IMR-90 (cell line): ENCODE results near the gene PPP1R9A.

Source experiments
- BHLHE40 ChIP-seq: fragments of 150-350 bp; IDR thresholded peaks from 2 replicates; pipeline ENCODE4 v1.6.1; 2016; ENCODE audit warnings: mild to moderate bottlenecking, low read depth, low read length
- CEBPB ChIP-seq: IDR thresholded peaks from 2 replicates; pipeline ENCODE4 v1.6.1; 2012; ENCODE audit warnings: low read depth, low read length, improper control_type of control experiment
- CHD1 ChIP-seq: IDR thresholded peaks from 2 replicates; pipeline ENCODE4 v1.6.1; 2012; ENCODE audit warnings: low read depth, low read length, improper control_type of control experiment
- FOS ChIP-seq: fragments of 150-350 bp; IDR thresholded peaks from 2 replicates; pipeline ENCODE4 v1.6.1; 2016; ENCODE audit warnings: low read depth, low read length
- MXI1 ChIP-seq: IDR thresholded peaks from 2 replicates; pipeline ENCODE4 v1.6.1; 2012; ENCODE audit warnings: low read depth, mild to moderate bottlenecking, low read length, moderate library complexity, borderline replicate concordance
- POLR2A ChIP-seq: IDR thresholded peaks from 2 replicates; pipeline ENCODE4 v1.6.1; 2012; ENCODE audit warnings: mild to moderate bottlenecking, low read depth, low read length
- RAD21 ChIP-seq: IDR thresholded peaks from 2 replicates; pipeline ENCODE4 v1.6.1; 2012; ENCODE audit warnings: low read length, improper control_type of control experiment
- TF ChIP-seq, protein P1 (sequence below): conservative IDR thresholded peaks from 2 replicates; pipeline ENCODE4 v1.5.1; 2012; ENCODE audit warnings: mild to moderate bottlenecking, low read depth, low read length, improper control_type of control experiment
- TF ChIP-seq, protein P2 (sequence below): fragments of 150-350 bp; IDR thresholded peaks from 2 replicates; pipeline ENCODE4 v1.6.1; 2016; ENCODE audit warnings: low read depth, mild to moderate bottlenecking, low read length, moderate library complexity, borderline replicate concordance
- TF ChIP-seq, protein P3 (sequence below): fragments of 150-350 bp; IDR thresholded peaks from 2 replicates; pipeline ENCODE4 v1.6.1; 2017; ENCODE audit warnings: mild to moderate bottlenecking, antibody characterized with exemption, low read length, low read depth

DNA sequence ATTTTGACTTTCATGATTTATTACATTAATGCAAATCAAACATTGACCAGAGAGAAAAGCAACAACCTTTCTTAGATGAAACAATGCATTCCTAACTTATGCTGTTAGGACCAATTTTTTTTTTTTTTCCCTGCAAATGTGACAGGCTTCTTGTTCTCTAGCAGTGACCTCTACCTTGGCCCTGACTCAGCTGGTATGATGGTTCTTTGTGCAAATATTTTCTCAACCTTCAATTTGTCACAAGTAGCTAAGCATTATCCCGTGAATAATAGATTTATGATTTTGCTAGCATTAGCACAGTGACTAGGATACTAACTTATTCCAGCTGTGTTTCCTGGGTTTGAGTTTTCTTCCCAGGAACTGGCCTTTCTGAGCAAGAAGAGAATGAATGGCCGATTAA lies 64.9 kb downstream of the PPP1R9A start:
- TF ChIP-seq MXI1 (no peak), RAD21 (no peak), FOS (no peak), BHLHE40 (no peak), POLR2A (no peak), CHD1 (no peak), CEBPB (no peak)
- TF ChIP-seq, protein P1, sequence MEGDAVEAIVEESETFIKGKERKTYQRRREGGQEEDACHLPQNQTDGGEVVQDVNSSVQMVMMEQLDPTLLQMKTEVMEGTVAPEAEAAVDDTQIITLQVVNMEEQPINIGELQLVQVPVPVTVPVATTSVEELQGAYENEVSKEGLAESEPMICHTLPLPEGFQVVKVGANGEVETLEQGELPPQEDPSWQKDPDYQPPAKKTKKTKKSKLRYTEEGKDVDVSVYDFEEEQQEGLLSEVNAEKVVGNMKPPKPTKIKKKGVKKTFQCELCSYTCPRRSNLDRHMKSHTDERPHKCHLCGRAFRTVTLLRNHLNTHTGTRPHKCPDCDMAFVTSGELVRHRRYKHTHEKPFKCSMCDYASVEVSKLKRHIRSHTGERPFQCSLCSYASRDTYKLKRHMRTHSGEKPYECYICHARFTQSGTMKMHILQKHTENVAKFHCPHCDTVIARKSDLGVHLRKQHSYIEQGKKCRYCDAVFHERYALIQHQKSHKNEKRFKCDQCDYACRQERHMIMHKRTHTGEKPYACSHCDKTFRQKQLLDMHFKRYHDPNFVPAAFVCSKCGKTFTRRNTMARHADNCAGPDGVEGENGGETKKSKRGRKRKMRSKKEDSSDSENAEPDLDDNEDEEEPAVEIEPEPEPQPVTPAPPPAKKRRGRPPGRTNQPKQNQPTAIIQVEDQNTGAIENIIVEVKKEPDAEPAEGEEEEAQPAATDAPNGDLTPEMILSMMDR = no peak
- TF ChIP-seq, protein P2, sequence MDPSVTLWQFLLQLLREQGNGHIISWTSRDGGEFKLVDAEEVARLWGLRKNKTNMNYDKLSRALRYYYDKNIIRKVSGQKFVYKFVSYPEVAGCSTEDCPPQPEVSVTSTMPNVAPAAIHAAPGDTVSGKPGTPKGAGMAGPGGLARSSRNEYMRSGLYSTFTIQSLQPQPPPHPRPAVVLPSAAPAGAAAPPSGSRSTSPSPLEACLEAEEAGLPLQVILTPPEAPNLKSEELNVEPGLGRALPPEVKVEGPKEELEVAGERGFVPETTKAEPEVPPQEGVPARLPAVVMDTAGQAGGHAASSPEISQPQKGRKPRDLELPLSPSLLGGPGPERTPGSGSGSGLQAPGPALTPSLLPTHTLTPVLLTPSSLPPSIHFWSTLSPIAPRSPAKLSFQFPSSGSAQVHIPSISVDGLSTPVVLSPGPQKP = no peak
- TF ChIP-seq, protein P3, sequence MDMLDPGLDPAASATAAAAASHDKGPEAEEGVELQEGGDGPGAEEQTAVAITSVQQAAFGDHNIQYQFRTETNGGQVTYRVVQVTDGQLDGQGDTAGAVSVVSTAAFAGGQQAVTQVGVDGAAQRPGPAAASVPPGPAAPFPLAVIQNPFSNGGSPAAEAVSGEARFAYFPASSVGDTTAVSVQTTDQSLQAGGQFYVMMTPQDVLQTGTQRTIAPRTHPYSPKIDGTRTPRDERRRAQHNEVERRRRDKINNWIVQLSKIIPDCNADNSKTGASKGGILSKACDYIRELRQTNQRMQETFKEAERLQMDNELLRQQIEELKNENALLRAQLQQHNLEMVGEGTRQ = no peak
